Measurements from ENCODE around the gene MAPK4.

- TF ChIP-seq CTCF (tag by site-specific recombination; IDR thresholded peaks at IDR 0.05) (no peak), ATF2 (tag by site-specific recombination; IDR thresholded peaks at IDR 0.05; ENCODE audit: low read depth) (no peak), ZBTB49 (tag by site-specific recombination; IDR thresholded peaks at IDR 0.05; ENCODE audit: low read depth) (no peak), ZNF26 (tag by site-specific recombination; IDR thresholded peaks at IDR 0.05) (no peak), ZNF398 (tag by site-specific recombination; IDR thresholded peaks at IDR 0.05) (no peak), ZNF121 (tag by site-specific recombination; IDR thresholded peaks at IDR 0.05) (no peak), ZNF548 (tag by site-specific recombination; IDR thresholded peaks at IDR 0.05) (no peak), TCF7L2 (IDR thresholded peaks at IDR 0.05; ENCODE audit: borderline replicate concordance, low read depth, low read length) (no peak), ZNF155 (tag by site-specific recombination; IDR thresholded peaks at IDR 0.05) (no peak)
These were observed 74.1 kb downstream of the MAPK4 start for GRCh38 chr18:50633992-50634391.

All from HEK293 (cell line).